HG03457 (cell line): ENCODE measurements around the gene NXN.
A peak's percentile ranks its signal among the peaks of the same experiment; 100 is the strongest.
"Not testable (repeated sequence)": the region's sequence is repeated elsewhere in the genome, so short reads cannot be mapped to it uniquely, and the experiment has no call there.

Experiments
- ATAC-seq: cut with Tn5 transposase; IDR thresholded peaks from one replicate; pipeline ENCODE4 v1.9.1; 2021; ENCODE audit warnings: moderate number of reproducible peaks; ENCODE audit not compliant: unreplicated experiment

NXN gene

DNA sequence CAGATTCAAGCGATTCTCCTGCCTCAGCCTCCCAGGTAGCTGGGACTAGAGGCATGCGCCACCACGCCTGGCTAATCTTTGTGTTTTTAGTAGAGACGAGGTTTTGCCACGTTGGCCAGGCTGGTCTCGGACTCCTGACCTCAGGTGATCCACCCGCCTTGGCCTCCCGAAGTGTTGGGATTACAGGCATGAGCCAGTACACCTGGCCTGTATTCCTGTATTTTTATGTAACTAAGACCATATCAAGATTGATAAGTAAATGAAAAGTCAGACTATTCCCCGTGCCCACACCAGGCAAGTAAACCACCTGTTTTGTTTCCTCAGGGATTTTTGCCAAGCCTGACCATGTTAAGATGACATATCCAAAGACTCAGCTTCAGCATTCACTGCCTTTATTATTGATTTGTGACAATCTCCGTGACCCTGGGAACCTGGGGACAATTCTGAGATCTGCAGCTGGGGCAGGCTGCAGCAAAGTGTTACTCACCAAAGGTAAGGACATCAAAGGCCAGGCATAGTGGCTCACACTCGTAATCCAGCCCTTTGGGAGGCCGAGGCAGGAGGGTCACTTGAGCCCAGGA, 191.8 kb downstream of the NXN start:
- ATAC-seq, result no peak

DNA sequence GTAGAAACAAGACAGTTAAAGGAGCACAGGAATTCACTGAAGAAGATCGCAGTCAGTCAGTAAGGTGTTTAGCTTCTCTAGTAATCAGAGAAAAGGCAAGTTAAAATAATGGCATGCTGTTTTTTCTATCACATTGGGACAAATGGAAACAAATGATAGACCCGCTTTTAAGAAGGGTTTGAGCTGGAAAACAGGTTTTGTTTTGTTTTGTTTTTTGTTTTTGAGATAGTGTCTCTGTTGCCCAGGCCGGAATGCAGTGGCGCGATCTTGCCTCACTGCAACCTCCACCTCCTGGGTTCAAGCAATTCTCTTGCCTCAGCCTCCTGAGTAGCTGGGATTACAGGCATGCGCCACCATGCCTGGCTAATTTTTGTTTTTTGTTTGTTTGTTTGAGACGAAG, 193.7 kb downstream of the NXN start:
- ATAC-seq, result not testable (repeated sequence)

DNA sequence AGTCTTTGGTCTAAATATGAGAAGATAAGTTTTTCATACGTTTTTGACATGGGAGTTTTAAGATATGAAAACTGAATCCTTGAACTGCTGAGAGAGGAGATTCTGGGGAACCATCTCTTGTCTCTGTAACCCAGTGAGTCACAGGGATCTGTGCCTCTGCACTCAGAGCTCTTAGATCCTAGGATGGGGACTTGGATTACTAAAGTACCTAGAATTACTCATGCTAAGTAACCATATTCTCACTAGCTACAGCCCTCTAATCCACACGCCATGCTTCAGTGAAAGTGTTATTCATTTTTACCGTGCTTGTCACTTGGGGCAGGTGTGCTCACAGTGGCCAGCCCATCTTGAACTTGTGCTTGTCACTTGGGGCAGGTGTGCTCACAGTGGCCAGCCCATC, 195.4 kb downstream of the NXN start:
- no peak for ATAC-seq

DNA sequence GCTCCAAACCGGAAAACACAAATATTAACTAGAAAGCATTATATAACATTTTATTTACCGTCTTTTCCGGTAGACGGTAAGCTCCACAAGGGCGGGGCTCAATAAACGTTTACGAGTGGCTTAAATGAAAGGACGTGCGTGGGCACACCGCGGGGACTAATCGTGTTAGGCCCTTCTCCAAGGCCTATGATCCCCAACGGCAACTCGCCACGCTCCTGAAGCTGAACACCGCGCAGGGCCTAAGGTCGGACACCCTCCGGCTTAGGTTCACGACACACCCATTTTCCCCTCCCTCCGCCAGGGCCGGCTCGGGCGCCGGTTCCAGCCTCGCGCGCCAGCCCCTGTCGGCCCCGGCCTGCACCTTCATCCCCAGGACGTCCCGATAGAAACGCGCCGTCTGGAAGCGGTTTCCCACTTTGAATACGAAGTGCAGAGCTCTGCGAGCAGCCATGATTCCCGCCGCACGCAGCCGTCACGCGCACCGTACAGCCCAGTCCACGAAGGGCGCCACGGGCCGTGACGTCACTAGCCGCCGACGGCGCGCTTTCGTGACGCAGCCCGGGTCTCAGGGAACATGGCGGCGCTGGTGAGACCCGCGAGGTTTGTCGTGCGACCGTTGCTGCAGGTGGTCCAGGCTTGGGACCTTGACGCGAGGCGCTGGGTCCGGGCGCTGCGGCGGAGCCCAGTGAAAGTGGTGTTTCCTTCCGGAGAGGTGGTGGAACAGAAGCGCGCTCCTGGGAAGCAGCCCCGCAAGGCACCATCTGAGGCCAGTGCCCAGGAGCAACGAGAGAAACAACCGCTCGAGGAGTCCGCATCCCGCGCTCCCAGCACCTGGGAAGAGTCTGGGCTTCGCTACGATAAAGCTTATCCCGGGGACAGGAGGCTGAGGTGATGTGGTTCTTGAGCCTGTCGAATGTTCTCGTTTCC, 197.5 kb downstream of the NXN start, which contains the start of the genes GLOD4 and MRM3:
Gene GLOD4, minus strand, starts transcription at position 476 of the 927 bp plus-strand sequence. Its CDS starts 25 bp downstream, at position 451.
Gene MRM3, plus strand, starts transcription at position 549 of the 927 bp plus-strand sequence. Its CDS starts 26 bp downstream, at position 575.
- peak; percentile 57 for ATAC-seq

DNA sequence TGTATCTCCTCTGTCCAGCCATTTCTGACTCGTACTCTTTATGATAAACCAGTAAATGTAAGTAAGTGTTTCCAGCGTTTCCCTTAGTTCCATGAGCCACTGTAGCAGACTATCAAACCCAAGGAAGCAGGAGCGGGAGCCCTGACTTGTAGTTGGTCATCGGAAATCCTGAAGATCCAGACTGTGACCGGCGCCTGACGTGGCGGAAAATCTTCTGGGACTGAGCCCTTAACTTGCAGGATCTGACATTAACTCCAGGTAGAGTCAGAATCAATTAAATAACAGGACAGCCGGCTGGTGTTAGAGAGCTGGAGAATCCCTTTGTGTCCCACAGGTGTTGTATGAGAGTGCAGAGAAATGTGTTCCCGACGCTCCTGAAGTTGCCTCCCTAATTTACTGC, 201.5 kb downstream of the NXN start:
- no peak for ATAC-seq

DNA sequence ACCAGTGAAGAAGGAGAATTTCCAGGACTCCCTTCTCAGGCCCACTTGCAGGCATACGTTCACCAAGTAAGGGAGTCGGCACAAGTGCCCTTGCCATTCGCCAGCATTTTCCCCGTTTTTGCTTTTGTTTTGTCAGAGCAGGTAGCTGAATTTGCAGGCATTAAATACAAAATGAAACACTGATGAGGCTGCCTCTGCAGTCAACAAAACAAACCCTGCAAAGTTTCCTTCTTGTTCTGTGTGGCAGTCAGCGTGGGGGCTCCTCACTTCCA, 205.3 kb downstream of the NXN start:
- ATAC-seq, result no peak

DNA sequence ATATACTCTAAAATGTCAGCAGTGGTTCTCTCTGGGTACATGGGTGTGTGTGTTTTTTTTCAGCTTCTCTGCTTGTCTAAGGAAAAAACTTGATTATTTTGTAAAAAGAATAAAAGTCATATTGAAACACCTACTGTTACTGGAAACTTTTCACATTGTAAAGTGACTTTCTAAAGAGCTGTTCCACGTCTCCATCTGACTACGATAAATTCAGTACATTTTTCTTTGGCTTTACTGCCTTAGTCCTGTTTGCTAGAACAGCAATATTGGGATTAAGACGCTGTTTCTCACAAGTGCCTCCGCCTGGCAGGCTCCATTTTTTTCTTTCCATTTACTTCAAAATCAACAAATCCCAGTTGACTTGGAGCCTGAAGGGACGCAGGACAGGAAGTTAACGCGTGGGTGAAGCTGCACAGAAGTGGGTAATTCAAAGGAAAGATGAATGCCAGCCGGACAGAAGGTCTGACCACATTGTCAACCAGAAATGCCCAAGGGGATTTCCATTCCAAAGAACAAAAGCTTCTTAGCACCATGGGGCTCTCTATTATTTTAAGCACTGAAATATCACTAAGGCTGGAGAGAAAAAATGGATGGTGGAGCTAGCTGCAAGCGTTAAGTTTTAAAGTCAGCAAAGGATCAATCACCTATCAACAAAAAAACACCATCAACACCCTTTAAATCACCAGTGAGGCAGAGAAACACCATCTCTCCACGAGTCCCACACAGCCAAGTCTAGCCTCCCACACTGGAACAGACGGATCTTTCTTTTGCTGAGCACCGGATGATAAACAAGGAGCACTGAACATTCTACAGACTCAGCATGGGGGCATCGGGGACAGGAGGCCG, 205.9 kb downstream of the NXN start:
- no peak for ATAC-seq

DNA sequence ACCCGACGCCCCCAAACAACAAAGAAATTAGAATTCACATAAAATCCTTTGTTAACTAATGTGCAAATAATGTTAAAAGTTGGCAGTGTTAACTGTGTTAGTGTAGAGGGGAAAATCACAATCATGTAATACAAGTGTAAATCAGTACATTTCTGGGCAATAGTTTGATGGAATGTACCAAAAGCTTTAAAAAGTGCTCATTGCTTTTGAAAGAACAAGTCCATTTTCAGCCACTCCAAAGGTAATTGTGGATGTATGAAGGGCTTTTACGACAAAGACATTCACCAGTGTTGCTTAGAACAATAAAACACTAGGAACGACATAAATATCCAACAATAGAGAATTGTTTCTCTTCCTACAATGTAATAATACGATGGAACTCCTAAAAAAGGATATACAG, 206.6 kb downstream of the NXN start:
- ATAC-seq, result no peak

DNA sequence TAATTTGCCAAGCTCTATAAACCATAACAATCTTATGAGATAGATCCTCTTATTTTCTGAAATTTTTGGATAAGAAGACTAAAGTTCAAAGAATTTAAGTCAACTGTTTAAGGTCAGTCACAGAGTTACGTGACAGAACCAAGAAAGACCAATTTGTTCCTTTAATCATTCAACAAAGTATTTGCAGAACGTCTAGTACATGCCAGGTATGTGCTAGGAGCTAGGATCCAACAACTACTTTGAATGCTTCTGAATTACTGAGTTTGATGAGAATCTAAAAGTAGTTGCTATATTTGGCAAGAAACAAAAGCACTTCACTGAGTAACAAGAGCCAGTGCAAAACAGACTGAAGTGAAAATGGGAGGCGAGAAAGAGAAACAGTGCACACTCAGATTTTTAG, 212.5 kb downstream of the NXN start:
- ATAC-seq, result no peak

DNA sequence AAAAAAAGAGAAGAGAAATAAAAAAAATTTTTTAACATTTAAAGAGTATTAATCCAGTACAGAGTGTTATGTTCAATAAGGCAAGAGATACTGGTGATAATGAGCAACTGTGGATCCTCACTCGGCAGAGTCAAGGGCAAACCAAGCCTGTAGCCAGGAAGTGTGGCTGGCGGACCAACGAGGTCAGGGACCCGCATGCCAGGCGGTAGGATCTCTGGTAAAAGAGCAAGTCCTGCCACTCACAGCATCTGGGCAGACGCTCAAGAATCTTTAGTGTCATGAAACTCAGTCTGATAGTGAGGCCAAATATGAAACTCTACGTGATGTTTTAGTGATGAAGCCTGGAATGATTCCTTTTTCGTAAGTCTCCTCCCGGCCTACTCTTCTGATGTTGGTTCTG, 219.2 kb downstream of the NXN start:
- ATAC-seq, result no peak

DNA sequence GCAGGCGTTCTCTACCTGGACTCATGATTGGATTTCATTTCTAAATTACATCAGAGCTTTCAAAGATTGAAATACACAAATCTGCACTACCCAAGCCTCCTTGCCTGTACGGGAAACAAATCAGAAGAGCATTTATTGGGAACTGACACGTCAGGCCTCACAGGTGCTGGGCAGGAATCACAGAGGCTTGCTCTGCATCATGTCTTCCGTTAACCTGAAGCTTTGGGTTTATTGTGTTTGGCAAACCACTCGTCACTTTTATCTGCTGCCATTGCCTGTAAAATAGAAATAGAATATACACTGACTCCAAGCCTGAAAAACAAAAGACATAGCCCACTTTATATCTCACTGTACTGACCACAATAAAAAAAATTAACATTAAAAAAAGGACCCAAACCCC, 219.6 kb downstream of the NXN start:
- ATAC-seq, result no peak

DNA sequence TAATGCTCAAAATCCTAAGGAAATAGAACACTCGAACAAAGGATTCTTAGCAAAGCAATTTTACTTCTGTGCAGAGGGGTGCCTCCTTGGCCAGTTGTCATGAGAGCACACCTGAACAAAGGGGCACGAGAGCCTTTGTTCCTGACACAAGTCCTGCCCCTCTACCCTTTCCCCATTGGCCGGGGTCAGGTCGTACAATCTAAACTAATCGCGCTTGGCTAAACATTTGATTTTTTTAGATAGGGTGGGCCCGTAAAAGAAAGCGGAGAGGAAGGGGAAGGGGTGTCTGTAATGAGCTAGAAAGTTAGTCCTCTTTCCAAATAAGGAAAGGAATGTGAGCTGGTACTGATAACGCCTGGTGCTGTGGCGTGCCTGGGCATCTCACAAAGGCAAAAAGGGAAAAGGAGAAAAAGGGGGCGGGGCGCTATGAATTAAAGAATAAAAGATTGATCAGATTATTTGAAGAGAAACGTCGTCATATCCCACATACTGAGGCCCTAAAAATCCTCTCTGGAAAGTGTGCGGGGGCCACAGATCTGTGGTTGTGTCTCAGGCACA, 223.5 kb downstream of the NXN start:
- ATAC-seq, result not testable (repeated sequence)

DNA sequence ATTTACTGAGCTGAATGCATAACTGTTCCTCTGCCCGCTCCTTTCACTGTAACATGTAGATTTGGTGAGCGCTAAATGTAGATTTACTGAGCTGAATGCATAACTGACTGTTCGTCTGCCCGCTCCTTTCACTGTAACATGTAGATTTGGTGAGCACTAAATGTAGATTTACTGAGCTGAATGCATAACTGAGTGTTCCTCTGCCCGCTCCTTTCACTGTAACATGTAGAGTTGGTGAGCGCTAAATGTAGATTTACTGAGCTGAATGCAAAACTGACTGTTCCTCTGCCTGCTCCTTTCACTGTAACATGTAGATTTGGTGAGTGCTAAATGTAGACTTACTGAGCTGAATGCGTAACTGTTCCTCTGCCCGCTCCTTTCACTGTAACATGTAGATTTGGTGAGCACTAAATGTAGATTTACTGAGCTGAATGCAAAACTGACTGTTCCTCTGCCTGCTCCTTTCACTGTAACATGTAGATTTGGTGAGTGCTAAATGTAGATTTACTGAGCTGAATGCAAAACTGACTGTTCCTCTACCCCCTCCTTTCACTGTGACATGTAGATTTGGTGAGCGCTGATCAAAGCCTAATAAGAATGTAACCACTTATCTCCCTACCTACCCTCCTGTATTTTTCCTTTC, 224.1 kb downstream of the NXN start:
- not testable (repeated sequence) for ATAC-seq

DNA sequence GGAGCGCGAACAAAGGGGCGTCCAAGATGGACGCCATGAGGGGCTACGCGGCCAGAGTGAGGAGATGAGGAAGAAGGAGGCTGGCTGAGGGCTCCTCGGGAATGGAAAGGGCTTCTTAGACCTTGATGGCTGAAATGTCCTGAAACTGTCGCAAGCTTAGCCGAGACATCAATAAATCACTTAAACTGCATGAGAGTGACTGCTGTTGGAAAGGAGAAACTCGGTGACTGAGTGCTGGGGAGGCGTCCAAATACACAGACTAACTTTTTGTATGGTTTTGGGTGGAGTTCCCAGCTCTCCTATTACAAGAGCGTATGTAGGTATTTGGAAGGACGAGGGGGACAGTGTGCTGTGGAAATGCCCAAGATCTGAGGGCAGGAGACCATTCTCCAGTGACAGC, 226.2 kb downstream of the NXN start:
- ATAC-seq, result no peak

DNA sequence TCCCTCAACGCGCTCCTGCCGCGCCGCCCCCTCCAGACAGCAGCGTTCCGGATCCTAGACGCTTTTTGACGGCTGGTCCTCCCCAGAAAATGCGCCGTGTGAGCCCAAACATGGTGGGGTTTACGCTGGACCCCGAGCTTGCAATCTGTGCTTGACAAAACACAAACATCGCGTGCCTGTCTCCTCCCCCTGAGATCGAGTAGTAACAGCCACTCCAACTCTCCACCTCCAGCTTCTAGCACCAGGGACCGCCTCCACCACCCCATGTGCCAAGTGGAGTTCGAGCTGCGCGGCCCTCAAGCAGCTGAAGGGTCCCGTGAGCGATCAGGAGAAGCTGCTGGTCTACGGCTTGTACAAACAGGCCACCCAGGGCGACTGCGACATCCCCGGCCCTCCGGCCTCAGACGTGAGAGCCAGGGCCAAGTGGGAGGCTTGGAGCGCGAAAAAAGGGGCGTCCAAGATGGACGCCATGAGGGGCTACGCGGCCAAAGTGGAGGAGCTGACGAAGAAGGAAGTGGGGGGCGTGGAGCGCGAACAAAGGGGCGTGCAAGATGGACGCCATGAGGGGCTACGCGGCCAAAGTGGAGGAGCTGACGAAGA, 226.9 kb downstream of the NXN start:
- no peak for ATAC-seq

DNA sequence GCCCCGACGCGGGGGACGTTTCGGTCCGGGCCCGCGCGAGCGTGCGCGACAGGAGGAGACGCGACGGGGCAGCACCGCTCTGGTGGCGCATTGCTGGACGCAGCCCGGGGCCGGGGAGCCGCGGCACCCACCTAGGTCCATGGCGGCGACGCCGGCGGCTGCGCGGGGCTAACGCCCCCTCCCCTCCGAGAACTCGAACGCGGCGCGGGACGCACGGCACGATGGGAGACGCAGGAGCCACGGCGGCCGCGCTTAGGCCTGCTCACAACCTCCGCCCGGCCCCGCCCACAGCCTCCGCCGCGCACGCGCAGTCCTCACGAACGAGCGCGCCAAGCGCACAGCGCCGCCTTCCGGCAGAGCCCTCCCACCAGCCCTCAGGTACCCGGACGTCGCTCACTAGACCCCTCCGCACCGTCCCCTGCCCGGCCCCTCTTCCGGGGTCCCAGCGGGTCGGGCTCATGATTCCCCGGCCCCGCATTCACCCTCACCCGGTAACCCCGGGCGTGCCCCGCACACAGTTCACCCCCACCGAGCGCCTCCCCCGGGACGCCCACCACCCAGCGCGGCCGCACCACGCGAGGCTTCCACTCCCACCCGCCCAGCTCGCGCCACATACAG, 227.5 kb downstream of the NXN start, which contains the start of gene GEMIN4:
Gene GEMIN4, minus strand, starts transcription at position 263 of the 618 bp plus-strand sequence. Its CDS starts 122 bp downstream, at position 141.
- peak; percentile 73 for ATAC-seq

DNA sequence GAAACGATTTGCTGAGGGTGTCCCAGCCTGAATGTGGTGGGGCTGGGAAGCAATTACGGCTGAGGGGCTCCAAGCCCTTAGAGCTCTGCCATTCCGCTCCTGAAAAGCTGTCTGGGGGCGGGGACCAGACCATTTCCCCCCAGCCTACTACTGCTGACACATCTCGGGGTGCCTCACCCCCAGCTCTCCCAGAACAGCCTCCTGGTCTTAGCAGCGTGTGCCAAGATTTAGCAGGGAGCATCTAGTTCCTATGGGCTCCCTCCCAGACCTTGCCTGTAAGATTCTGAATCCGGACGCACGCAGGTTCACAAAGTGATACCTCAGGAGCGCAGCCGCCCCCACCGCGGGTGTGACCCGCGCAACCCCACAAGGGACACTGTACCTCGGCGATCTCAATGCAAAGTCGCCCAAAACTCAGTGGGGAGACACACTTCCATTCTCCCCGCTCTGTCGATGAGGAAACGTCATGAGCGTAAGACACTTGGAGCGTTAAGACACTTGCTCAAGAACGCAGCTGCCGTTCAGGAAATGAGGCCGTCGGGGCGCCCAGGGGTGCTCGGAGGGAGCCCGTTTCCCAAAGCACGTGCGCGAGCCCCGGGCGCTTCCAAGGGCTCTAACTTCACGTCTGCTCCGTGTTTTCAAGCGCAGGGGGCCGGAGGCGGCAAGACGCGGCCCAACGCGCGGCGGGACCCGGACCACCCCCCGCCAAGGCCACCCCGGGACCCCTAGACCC, 228.1 kb downstream of the NXN start:
- peak; percentile 23 for ATAC-seq

DNA sequence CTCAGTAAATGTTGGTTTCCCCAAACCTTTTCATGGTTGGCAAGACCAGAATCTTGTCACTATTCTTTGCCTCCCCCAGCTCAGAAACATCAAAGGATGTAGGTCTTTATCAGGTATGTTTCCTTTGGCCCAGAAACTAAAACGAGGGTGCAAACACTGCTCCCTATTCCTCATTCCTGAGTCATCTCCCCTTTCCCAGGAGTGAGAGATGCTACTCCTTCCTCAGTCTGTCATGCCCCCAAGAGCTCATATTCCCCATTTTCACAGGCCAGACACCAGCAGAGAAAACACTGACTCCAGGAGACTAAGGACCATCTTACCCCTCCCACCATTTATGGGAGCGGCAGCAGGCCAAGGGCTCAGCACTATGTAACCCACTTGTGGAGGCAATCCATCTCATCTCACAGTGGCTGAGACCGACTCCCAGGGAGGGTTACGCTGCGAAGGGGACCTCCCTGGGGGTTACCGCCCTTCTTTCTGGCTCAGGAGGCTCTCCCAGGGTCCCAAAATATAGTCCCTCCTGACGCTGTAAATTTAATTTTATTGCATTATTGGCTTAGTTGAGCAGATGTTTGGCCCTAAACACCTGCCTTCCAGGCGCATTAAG, 229.0 kb downstream of the NXN start:
- ATAC-seq, result no peak

DNA sequence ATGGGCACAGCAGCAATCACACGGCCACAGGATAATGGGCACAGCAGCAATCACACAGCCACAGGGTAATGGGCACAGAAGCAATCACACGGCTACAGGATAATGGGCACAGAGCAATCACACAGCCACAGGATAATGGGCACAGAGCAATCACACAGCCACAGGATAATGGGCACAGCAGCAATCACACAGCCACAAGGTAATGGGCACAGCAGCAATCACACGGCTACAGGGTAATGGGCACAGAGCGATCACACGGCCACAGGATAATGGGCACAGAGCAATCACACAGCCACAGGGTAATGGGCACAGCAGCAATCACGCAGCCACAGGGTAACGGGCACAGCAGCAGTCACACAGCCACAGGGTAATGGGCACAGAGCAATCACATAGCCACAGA, 230.2 kb downstream of the NXN start:
- ATAC-seq, result not testable (repeated sequence)
